HG03159 (cell line): Measurements from ENCODE around the gene TOMM22.
A peak's percentile ranks its signal among the peaks of the same experiment; 100 is the strongest.
"Not testable (repeated sequence)": the region's sequence is repeated elsewhere in the genome, so short reads cannot be mapped to it uniquely, and the experiment has no call there.

Experiments used
- ATAC-seq: cut with Tn5 transposase; IDR thresholded peaks from one replicate; pipeline ENCODE4 v1.9.1; 2021; ENCODE audit warnings: mild to moderate bottlenecking, moderate library complexity; ENCODE audit not compliant: unreplicated experiment

The TOMM22 gene

GRCh38 chr22:38681582-38682335 is at the start of gene TOMM22:
TSS of gene TOMM22 (plus strand) at chr22:38681957. CDS start at chr22:38681979, 22 bp downstream.
- ATAC-seq = peak; percentile 90

- ATAC-seq = no peak
These were observed 49.2 kb upstream of the TOMM22 start for GRCh38 chr22:38632528-38632927.

GRCh38 chr22:38638216-38638615 is 43.5 kb upstream of the TOMM22 start:
- ATAC-seq = no peak

- ATAC-seq = no peak
These were observed 43.0 kb upstream of the TOMM22 start for GRCh38 chr22:38638728-38639127.

GRCh38 chr22:38641476-38642040 is 40.2 kb upstream of the TOMM22 start:
- no peak for ATAC-seq

- ATAC-seq = not testable (repeated sequence)
These were observed 37.5 kb upstream of the TOMM22 start for GRCh38 chr22:38644245-38644644.

GRCh38 chr22:38645430-38645829 is 36.3 kb upstream of the TOMM22 start:
- ATAC-seq = no peak

GRCh38 chr22:38649841-38650522 is 31.8 kb upstream of the TOMM22 start:
- ATAC-seq = no peak

GRCh38 chr22:38652859-38653258 is 28.9 kb upstream of the TOMM22 start:
- ATAC-seq = no peak

- no peak for ATAC-seq
These were observed 28.0 kb upstream of the TOMM22 start for GRCh38 chr22:38653741-38654140.

- peak; percentile 9 for ATAC-seq
These were observed 26.1 kb upstream of the TOMM22 start for GRCh38 chr22:38655519-38656255.

- peak; percentile 63 for ATAC-seq
These were observed 25.3 kb upstream of the TOMM22 start, which contains the start of the genes CBY1 and FAM227A for GRCh38 chr22:38656256-38657044. TSS of gene CBY1 (plus strand) at chr22:38656638. CDS start at chr22:38668055, 11,417 bp downstream. TSS of gene FAM227A (minus strand) at chr22:38656392. CDS start at chr22:38650168, 6,224 bp downstream.

GRCh38 chr22:38657045-38657909 is 24.5 kb upstream of the TOMM22 start:
- no peak for ATAC-seq

- ATAC-seq = no peak
These were observed 6.9 kb upstream of the TOMM22 start for GRCh38 chr22:38674888-38675287.

GRCh38 chr22:38675833-38676232 is 5.9 kb upstream of the TOMM22 start:
- ATAC-seq = no peak

- ATAC-seq = no peak
These were observed 3.1 kb downstream of the TOMM22 start for GRCh38 chr22:38684895-38685294.

GRCh38 chr22:38685761-38686160 is 4.0 kb downstream of the TOMM22 start:
- no peak for ATAC-seq

- no peak for ATAC-seq
These were observed 7.9 kb downstream of the TOMM22 start for GRCh38 chr22:38689651-38690050.

GRCh38 chr22:38694049-38694448 is 12.3 kb downstream of the TOMM22 start:
- no peak for ATAC-seq
